NCI-H82 treated with DMSO at 0.1 percent for 48 hours (cell line): ENCODE measurements around the gene ARPC5.
"Not testable (repeated sequence)": the region's sequence is repeated elsewhere in the genome, so short reads cannot be mapped to it uniquely, and the experiment has no call there.

Experiments used
- DNase-seq: peaks from one replicate; lab custom pipeline; 2025; ENCODE audit not compliant: unreplicated experiment; lab: John Stamatoyannopoulos, UW

ARPC5 gene

DNA sequence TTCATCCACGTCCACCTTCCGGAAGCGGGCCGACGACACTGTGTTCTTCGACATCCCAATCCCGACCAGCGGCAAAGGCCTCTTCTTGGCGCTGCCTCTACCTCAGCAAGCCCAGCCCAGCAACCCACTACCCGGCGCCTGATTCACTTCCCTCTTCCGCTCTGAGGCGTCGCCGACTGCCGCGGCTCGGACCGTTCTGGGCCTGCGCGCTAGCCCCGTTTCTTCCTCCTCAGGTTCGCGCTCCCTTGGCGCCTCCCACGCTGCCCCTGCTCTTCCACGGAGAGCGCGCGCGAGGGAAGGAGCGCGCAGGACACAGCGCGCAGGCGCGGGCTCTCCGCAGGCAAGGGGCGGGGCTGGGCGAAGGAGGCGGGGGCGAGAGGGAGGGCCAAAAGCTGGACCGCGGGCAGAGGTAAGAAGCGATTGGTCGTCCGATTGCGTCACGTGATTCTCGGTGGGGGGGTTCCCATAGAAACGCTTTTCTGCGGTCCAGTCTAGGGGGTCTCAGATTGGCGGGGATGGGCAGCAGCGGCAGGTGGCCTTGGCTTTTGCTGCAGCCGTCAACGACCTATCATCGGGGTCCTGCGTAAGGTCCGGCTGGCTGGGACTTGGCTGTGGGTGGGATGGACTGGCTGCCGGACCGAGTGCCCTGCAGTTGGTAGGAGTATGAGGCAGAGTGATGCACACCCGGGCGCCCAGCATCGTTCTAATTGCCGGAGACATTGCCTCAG is at the start of gene ARPC5:
Gene ARPC5 (minus strand): TSS at position 178 of the 728 bp plus-strand sequence. CDS start 124 bp downstream, at position 54.
- DNase-seq = peak; percentile 99

- peak; percentile 41 for DNase-seq
These were observed 49.6 kb upstream of the ARPC5 start for GRCh38 chr1:183685112-183685713.

- not testable (repeated sequence) for DNase-seq
These were observed 43.8 kb upstream of the ARPC5 start for GRCh38 chr1:183679363-183679762.

GRCh38 chr1:183678819-183679218 is 43.2 kb upstream of the ARPC5 start:
- DNase-seq = no peak

DNA sequence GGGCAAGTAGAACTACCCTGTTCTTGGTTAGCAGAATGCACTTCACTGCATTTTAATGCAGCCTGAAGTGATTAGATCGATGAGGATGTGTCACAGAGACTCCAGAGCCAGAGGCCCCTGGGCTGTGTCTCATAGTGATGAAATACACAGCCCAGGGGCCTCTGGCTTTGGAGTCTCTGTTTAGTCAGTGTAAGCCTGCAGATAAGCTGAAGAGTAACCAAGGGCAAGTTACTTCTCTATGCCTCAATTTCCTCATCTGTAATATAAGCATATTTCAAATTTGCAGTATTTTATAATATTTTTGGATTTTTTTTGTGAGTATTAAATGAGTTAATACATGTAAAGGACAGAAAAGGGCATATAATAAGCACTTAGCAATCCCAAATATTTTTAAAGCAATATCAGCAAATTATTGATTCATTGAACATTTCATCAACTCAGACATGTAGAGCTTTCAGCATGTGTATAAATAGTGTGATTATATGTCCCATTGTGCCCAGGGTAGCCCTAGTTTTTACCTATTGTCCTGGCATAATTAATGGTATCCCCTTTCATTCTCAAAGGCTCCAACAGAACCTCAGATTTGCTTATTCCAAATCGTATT is 41.1 kb upstream of the ARPC5 start:
- no peak for DNase-seq

GRCh38 chr1:183675883-183676585 is 40.5 kb upstream of the ARPC5 start:
- no peak for DNase-seq

DNA sequence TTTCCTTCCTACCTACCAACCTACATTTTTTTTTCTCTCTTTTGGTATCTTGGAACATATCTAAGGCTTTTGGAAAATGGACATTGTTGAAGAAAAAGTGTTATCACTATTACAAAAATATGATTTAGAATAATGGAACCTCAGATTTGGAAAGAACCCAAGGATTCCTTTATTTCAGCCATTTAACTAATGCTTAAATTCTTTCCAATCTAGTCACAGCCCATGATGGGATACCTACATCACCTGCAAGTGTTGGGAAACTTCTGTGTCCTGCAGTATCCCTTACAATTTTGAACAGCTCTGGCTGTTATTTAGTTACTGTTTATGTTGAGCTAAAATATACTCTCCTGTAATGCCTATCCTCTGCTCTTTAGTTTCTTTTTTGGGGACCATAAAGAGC is 39.8 kb upstream of the ARPC5 start:
- DNase-seq = no peak

DNA sequence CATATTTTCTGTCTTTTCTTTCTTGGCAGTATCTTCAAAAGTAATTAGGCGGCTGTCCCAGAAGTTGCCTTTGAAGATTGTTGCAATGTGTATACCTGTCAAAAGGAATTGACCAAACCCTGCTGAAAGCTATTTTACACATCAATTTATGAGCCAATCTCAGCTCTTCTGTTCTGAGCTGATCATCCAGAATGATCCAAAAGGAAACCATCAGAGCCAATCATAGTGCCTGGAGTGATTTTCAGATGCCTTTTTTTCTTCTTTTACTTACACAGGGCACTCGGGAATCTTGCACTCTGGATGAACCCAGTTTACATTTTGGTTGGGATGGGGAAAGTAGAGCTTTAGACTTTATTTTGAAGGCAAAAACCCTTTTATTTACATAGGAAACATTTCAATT is 39.3 kb upstream of the ARPC5 start:
- DNase-seq = no peak

DNA sequence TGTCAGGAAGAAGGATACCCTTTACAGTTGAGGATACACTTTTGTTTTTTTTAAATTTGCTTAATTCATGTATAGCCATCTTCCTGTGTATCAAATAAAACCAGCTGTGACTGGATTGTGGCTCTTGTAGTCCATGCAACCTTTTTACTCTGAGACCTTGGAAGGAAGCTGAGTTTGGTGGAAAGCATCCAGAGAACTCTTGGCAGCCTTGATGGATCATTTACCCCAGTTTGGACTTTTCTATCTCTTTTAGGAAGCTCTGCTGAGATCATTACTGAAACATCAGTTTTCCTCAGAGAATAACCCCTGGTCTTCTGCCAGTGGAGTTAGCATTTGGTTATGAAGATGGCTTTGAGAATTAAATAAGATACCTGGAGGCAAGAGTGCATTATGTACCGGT is 38.8 kb upstream of the ARPC5 start:
- no peak for DNase-seq

- no peak for DNase-seq
These were observed 38.2 kb upstream of the ARPC5 start for GRCh38 chr1:183673605-183674323.

GRCh38 chr1:183670169-183670568 is 34.6 kb upstream of the ARPC5 start:
- no peak for DNase-seq

DNA sequence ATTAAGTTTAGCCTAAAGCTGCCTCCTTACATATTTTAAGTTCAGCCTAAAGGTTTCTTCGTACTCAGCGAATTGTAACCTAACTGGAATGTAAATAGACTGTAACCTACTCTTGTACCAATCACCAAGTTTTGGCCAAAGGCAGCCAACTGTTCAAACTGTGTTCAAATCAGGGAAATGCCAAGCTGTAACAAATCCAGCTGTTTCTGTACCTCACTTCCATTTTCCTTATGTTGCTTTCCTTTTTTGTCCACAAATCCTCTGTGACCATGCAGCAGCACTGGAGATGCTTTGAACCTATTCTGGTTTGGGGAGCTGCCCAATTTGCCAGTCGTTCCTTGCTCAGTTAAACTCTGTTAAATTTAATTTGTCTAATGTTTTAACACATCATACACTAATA is 20.8 kb upstream of the ARPC5 start:
- no peak for DNase-seq

DNA sequence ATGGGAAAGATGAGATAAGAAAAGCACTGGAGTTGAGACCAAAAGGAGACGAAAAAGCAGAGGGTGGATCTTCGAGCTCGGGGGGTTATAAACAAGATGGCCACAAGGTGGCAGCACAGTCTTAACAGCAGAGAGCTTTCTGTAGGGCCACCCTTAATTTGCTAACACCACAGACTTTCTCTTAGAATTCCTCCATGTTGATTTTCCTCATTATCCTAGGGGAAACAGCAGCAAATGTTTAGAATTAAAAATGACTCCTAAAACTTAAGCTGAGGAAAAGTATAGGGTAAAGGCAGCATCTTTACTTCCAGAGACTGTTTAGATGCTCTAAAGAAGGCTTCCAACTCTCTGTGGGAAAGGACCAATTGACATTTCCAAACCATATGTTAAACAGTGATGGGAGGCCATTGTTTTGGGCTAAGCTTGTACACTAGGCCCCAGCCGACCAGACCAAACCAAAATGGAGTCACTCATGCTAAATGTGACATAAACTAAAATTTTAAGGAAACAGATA is 20.0 kb upstream of the ARPC5 start:
- DNase-seq = peak; percentile 82

DNA sequence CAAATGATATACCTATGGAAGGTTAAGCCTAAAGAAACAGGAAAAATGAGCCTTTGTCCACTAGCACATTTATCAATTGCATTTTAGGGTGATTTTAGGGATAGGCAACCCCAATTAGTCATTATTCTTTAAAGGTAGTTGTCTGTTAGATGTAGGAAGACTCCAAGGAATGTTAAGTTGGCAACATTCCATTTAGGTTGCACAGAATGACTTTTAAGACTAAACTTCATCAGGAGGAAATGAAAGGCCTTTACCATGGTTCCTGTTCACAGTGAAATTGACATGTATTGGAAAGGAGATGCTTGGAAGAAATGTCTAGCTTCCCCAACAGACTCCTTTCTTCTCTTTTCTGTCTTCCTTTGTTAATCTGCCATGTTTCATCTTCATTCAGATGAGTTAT is 19.1 kb upstream of the ARPC5 start:
- DNase-seq = no peak

DNA sequence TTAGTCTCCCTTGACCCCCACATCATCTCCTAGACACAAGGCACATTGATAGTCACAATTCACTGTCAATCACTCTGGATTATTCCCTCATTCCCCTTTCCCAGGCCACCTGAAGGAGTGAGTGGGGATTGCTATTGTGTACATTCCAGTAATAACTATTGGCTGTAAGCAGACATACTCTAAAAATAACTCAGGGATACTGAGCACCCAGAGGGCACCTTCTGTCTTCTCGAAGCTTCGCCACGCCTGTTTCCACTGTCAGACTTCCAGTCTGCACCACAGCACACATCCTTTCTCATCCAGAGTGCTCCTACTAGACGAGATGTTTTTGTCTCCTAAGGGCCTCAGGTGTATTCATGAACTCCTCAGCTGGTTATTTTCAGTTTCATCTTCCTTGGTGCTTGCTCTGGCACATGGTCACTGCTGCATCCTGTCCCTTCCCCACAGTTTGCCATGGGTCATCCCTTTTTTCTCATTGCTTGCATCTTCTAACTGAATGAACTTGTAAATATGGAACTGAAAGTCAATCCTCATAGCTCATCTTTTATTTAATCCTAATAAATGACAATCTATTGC is 18.4 kb upstream of the ARPC5 start:
- DNase-seq = no peak

GRCh38 chr1:183653462-183653794 is 17.8 kb upstream of the ARPC5 start:
- no peak for DNase-seq

GRCh38 chr1:183652547-183653461 is 17.2 kb upstream of the ARPC5 start, which contains the start of gene APOBEC4:
Gene APOBEC4, minus strand, starts transcription at chr1:183653316. Its CDS starts 4,535 bp downstream, at chr1:183648781.
- DNase-seq = peak; percentile 61

GRCh38 chr1:183652107-183652506 is 16.5 kb upstream of the ARPC5 start:
- no peak for DNase-seq

DNA sequence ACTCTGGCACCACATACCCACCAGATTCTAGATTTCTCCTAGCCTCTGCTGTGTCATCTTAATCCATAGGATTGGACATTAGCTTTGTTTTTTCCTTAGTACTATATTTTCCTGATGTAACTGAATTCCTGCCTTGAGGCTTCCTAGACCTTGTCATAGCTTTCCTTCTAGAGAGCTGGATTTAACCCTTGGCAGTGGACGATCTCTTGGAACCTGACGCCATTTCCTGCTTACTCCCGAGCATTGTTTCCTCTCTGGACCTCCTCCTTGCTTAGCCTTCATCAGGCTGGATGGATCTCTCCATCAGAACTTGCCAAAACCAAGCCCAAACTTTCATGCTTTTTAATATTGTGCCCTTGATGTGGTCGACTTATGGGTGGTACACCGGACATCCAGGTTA is 16.0 kb upstream of the ARPC5 start:
- no peak for DNase-seq

- no peak for DNase-seq
These were observed 12.5 kb upstream of the ARPC5 start for GRCh38 chr1:183648042-183648441.
